ENCODE data around the gene CCN6. TPM values are rescaled to one million over a fixed set of nuclear protein-coding genes. Genes with fewer than 3 reads are reported as not detected.
"Not testable (repeated sequence)": the region's sequence is repeated elsewhere in the genome, so short reads cannot be mapped to it uniquely, and the experiment has no call there.

The CCN6 gene
- total RNA-seq, 1 donor from 2014 or later = not detected

- H3K9me3 ChIP-seq = no peaks in the 10 kb centered on the region
- intact Hi-C loops (cut with DNase I) = no loop called here
Measured at GRCh38 chr6:112087916-112088315, 34.0 kb downstream of the CCN6 start.

GRCh38 chr6:112096901-112097300 lies 43.0 kb downstream of the CCN6 start:
- H3K36me3 ChIP-seq = peaks cover 0 to 9% of the 10 kb centered on the region in 2 donors
- H3K9me3 ChIP-seq = no peaks in the 10 kb centered on the region
- no peak overlapping the region for H3K4me3 ChIP-seq
- no peak for DNase-seq (ENCODE audit: extremely low spot score in 2 of 2)
- H3K27ac ChIP-seq = no peak overlapping the region
- no peaks in the 10 kb centered on the region for H3K4me1 ChIP-seq
- no peak for TF ChIP-seq POLR2A (IDR thresholded peaks at IDR 0.05)
- no peak for TF ChIP-seq CTCF (IDR thresholded peaks at IDR 0.05)
- no peak for TF ChIP-seq POLR2AphosphoS5 (IDR thresholded peaks at IDR 0.05; ENCODE audit: insufficient read depth in 1 of 2, low read depth in 1 of 2)
- H3K27me3 ChIP-seq = no peaks in the 10 kb centered on the region
- intact Hi-C loops (cut with DNase I) = loop anchor here (1.0 kb wide), 1 partner anchor 44 kb away; no protein-coding TSS in a partner anchor

More at GRCh38 chr6:112087916-112088315, 34.0 kb downstream of the CCN6 start:
- peak overlapping the region; percentile 80 to 83 for H3K4me3 ChIP-seq
- no peaks in the 10 kb centered on the region for H3K27me3 ChIP-seq
- no peak for DNase-seq (ENCODE audit: extremely low spot score in 2 of 2)
- H3K36me3 ChIP-seq = peaks cover 0 to 11% of the 10 kb centered on the region in 2 donors
- peaks cover 19% of the 10 kb centered on the region for H3K4me1 ChIP-seq
- TF ChIP-seq POLR2AphosphoS5 (IDR thresholded peaks at IDR 0.05; ENCODE audit: insufficient read depth in 1 of 2, low read depth in 1 of 2) = no peak
- TF ChIP-seq POLR2A (IDR thresholded peaks at IDR 0.05) = no peak
- no peak for TF ChIP-seq CTCF (IDR thresholded peaks at IDR 0.05)
- H3K27ac ChIP-seq = peak overlapping the region; percentile 82

- TF ChIP-seq POLR2A (IDR thresholded peaks at IDR 0.05) (no peak), POLR2AphosphoS5 (IDR thresholded peaks at IDR 0.05; ENCODE audit: insufficient read depth in 1 of 2, low read depth in 1 of 2) (no peak), CTCF (IDR thresholded peaks at IDR 0.05) (no peak)
- Histone ChIP-seq H3K27me3 (no peaks in the 10 kb centered on the region), H3K36me3 (peaks cover 0 to 9% of the 10 kb centered on the region in 2 donors), H3K4me3 (no peak overlapping the region), H3K9me3 (no peaks in the 10 kb centered on the region), H3K4me1 (no peaks in the 10 kb centered on the region), H3K27ac (no peak overlapping the region)
- intact Hi-C loops (cut with DNase I) = no loop called here
- no peak for DNase-seq (ENCODE audit: extremely low spot score in 2 of 2)
Measured at GRCh38 chr6:112100561-112100960, 46.7 kb downstream of the CCN6 start.

GRCh38 chr6:112106026-112106425 lies 52.1 kb downstream of the CCN6 start:
- intact Hi-C loops (cut with DNase I); DNase-seq (ENCODE audit: extremely low spot score in 2 of 2); H3K36me3 ChIP-seq; H3K4me1 ChIP-seq; H3K27me3 ChIP-seq; H3K9me3 ChIP-seq; H3K4me3 ChIP-seq; H3K27ac ChIP-seq: not testable (repeated sequence)

GRCh38 chr6:112106562-112106961 lies 52.7 kb downstream of the CCN6 start:
- TF ChIP-seq POLR2A (IDR thresholded peaks at IDR 0.05) = no peak
- TF ChIP-seq CTCF (IDR thresholded peaks at IDR 0.05) = no peak
- DNase-seq (ENCODE audit: extremely low spot score in 2 of 2) = no peak
- H3K4me1 ChIP-seq = no peaks in the 10 kb centered on the region
- peaks cover 0 to 6% of the 10 kb centered on the region in 2 donors for H3K36me3 ChIP-seq
- H3K9me3 ChIP-seq = no peaks in the 10 kb centered on the region
- H3K27ac ChIP-seq = no peak overlapping the region
- no peaks in the 10 kb centered on the region for H3K27me3 ChIP-seq
- H3K4me3 ChIP-seq = no peak overlapping the region
- intact Hi-C loops (cut with DNase I) = no loop called here

- Histone ChIP-seq H3K4me3 (no peak overlapping the region), H3K4me1 (no peaks in the 10 kb centered on the region), H3K9me3 (no peaks in the 10 kb centered on the region), H3K27me3 (no peaks in the 10 kb centered on the region), H3K36me3 (peaks cover 0 to 11% of the 10 kb centered on the region in 2 donors), H3K27ac (no peak overlapping the region)
- TF ChIP-seq POLR2A (IDR thresholded peaks at IDR 0.05) (no peak), CTCF (IDR thresholded peaks at IDR 0.05) (no peak), POLR2AphosphoS5 (IDR thresholded peaks at IDR 0.05; ENCODE audit: insufficient read depth in 1 of 2, low read depth in 1 of 2) (no peak)
- no peak for DNase-seq (ENCODE audit: extremely low spot score in 2 of 2)
- intact Hi-C loops (cut with DNase I) = no loop called here
Measured at GRCh38 chr6:112109262-112109661, 55.4 kb downstream of the CCN6 start.

Measured in vagina (tissue), 2 donors.